ENCODE results near the gene GDAP1L1. TPM values are rescaled to one million over a fixed set of nuclear protein-coding genes. Genes with fewer than 3 reads are reported as not detected.

GDAP1L1 gene
- polyA plus RNA-seq, 1 of the 3 experiments (the other 2 are of a cell fraction): 0.30 TPM

DNA sequence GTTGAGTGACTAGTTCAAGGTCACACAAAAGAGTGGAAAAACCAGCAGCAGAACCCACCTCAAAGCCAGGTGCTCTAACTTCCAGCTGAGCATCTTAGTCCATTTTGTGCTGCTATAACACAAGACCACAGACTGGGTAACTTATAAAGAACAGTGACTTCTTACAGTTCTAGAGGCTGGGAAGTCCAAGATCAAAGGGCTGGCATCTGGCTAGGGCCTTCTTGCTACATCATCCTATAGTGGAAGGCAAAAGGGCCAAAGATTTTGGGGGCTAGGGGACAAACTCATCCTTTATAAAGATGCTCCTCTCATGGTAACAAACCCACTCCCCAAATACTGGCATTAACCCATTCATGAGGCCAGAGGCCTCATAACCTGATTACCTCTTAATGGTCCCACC is 54.2 kb downstream of the GDAP1L1 start:
- H3K27me3 ChIP-seq (ENCODE audit: insufficient read depth): no peaks in the 10 kb centered on the region
- H3K27ac ChIP-seq (ENCODE audit: low read depth in 2 of 2, low read length in 1 of 2): no peak overlapping the region
- no peak overlapping the region for H3K9ac ChIP-seq
- no peaks in the 10 kb centered on the region for H3K4me1 ChIP-seq (ENCODE audit: control insufficient read depth in 1 of 2, insufficient read depth in 2 of 2, low read depth in 1 of 2, low read length in 1 of 2)
- H3K36me3 ChIP-seq (replicated peaks in 1 of 2; ENCODE audit: control insufficient read depth in 1 of 2, insufficient read depth in 2 of 2, low read length in 1 of 2): peaks cover 1 to 3% of the 10 kb centered on the region in 2 experiments
- CTCF ChIA-PET: interaction anchor here (1.3 to 1.6 kb wide), 3 partner anchors 10 to 86 kb away, joined by 3 to 11 read pairs (median 7); partner anchors contain the start of gene FITM2
- H2AFZ ChIP-seq (ENCODE audit: low read depth): no peak overlapping the region
- POLR2A ChIA-PET: no interaction called here
- no peak overlapping the region for H3K4me3 ChIP-seq (ENCODE audit: low read depth in 2 of 2, low read length in 1 of 2)
- no peaks in the 10 kb centered on the region for H3F3A ChIP-seq (replicated peaks; ENCODE audit: insufficient read depth)
- DNase-seq: no peak
- no peak overlapping the region for H3K4me2 ChIP-seq
- TF ChIP-seq EZH2phosphoT487 (IDR thresholded peaks at IDR 0.05; ENCODE audit: borderline replicate concordance, low read depth) (no peak), MXI1 (IDR thresholded peaks at IDR 0.05; ENCODE audit: low read depth, low read length) (no peak), RXRA (IDR thresholded peaks at IDR 0.05; ENCODE audit: borderline replicate concordance, low read depth) (no peak), YY1 (IDR thresholded peaks at IDR 0.05; ENCODE audit: low read depth) (no peak), POLR2AphosphoS5 (IDR thresholded peaks at IDR 0.05; ENCODE audit: low read depth, low read length) (no peak), GATA2 (CRISPR knock-in tag; IDR thresholded peaks at IDR 0.05) (no peak), CHD2 (IDR thresholded peaks at IDR 0.05; ENCODE audit: low read length, partially characterized antibody) (no peak), TCF12 (IDR thresholded peaks at IDR 0.05) (no peak), FOSL2 (IDR thresholded peaks at IDR 0.05; ENCODE audit: borderline replicate concordance, low read depth) (no peak), TAF1 (IDR thresholded peaks at IDR 0.05; ENCODE audit: borderline replicate concordance, low read depth, low read length) (no peak), RCOR1 (IDR thresholded peaks at IDR 0.05; ENCODE audit: low read length) (no peak)
- TF ChIP-seq, protein P1, sequence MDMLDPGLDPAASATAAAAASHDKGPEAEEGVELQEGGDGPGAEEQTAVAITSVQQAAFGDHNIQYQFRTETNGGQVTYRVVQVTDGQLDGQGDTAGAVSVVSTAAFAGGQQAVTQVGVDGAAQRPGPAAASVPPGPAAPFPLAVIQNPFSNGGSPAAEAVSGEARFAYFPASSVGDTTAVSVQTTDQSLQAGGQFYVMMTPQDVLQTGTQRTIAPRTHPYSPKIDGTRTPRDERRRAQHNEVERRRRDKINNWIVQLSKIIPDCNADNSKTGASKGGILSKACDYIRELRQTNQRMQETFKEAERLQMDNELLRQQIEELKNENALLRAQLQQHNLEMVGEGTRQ (IDR thresholded peaks at IDR 0.05; ENCODE audit: borderline replicate concordance, low read depth, low read length): no peak
- TF ChIP-seq, protein P2, sequence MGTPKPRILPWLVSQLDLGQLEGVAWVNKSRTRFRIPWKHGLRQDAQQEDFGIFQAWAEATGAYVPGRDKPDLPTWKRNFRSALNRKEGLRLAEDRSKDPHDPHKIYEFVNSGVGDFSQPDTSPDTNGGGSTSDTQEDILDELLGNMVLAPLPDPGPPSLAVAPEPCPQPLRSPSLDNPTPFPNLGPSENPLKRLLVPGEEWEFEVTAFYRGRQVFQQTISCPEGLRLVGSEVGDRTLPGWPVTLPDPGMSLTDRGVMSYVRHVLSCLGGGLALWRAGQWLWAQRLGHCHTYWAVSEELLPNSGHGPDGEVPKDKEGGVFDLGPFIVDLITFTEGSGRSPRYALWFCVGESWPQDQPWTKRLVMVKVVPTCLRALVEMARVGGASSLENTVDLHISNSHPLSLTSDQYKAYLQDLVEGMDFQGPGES (IDR thresholded peaks at IDR 0.05; ENCODE audit: low read depth, low read length): no peak
- TF ChIP-seq, protein P3, sequence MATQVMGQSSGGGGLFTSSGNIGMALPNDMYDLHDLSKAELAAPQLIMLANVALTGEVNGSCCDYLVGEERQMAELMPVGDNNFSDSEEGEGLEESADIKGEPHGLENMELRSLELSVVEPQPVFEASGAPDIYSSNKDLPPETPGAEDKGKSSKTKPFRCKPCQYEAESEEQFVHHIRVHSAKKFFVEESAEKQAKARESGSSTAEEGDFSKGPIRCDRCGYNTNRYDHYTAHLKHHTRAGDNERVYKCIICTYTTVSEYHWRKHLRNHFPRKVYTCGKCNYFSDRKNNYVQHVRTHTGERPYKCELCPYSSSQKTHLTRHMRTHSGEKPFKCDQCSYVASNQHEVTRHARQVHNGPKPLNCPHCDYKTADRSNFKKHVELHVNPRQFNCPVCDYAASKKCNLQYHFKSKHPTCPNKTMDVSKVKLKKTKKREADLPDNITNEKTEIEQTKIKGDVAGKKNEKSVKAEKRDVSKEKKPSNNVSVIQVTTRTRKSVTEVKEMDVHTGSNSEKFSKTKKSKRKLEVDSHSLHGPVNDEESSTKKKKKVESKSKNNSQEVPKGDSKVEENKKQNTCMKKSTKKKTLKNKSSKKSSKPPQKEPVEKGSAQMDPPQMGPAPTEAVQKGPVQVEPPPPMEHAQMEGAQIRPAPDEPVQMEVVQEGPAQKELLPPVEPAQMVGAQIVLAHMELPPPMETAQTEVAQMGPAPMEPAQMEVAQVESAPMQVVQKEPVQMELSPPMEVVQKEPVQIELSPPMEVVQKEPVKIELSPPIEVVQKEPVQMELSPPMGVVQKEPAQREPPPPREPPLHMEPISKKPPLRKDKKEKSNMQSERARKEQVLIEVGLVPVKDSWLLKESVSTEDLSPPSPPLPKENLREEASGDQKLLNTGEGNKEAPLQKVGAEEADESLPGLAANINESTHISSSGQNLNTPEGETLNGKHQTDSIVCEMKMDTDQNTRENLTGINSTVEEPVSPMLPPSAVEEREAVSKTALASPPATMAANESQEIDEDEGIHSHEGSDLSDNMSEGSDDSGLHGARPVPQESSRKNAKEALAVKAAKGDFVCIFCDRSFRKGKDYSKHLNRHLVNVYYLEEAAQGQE (IDR thresholded peaks at IDR 0.05; ENCODE audit: low read depth, low read length): no peak
- TF ChIP-seq, protein P4, sequence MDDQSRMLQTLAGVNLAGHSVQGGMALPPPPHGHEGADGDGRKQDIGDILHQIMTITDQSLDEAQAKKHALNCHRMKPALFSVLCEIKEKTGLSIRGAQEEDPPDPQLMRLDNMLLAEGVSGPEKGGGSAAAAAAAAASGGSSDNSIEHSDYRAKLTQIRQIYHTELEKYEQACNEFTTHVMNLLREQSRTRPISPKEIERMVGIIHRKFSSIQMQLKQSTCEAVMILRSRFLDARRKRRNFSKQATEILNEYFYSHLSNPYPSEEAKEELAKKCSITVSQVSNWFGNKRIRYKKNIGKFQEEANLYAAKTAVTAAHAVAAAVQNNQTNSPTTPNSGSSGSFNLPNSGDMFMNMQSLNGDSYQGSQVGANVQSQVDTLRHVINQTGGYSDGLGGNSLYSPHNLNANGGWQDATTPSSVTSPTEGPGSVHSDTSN (IDR thresholded peaks at IDR 0.05): no peak
- TF ChIP-seq, protein P5, sequence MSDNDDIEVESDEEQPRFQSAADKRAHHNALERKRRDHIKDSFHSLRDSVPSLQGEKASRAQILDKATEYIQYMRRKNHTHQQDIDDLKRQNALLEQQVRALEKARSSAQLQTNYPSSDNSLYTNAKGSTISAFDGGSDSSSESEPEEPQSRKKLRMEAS (IDR thresholded peaks at IDR 0.05; ENCODE audit: low read depth): no peak
- H3K9me3 ChIP-seq: no peaks in the 10 kb centered on the region
- no peaks in the 10 kb centered on the region for H3K79me2 ChIP-seq (ENCODE audit: insufficient read depth)
- no peaks in the 10 kb centered on the region for H3K9me2 ChIP-seq
- H4K20me1 ChIP-seq (ENCODE audit: insufficient read depth): no peaks in the 10 kb centered on the region

Data from SK-N-SH (cell line).